ENCODE results near the gene DIS3L2.

The DIS3L2 gene

DNA sequence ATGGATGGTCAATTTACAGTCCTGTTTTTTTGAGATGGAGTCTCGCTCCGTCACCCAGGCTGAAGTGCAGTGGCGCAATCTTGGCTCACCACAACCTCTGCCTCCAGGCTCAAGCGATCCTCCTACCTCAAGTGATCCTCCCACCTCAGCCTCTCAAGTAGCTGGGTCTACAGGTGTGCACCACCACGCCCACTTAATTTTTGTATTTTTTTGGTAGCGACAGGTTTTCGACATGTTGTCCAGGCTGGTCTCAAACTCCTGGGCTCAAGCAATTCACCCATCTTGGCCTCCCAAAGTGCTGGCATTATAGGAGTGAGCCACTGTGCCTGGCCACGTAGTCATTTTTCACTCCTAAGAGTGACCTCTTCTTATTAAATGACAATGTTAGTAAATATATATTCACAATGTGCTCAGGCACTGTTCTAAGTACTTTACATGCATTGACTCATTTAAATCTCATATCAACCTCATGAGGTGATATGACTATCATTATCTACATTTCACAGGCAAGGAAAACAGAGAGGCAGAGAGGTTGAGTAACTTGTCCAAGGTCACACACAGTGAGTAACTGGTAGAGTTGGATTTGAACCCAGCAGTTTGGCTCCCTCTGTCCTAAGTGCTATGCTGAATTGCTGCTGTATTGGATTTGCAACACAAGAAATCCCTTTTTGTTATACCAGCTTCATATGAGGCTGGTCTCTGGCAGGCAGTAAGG is 5.6 kb upstream of the DIS3L2 start:
- DNase-seq (ENCODE audit: low read depth), result no peak

DNA sequence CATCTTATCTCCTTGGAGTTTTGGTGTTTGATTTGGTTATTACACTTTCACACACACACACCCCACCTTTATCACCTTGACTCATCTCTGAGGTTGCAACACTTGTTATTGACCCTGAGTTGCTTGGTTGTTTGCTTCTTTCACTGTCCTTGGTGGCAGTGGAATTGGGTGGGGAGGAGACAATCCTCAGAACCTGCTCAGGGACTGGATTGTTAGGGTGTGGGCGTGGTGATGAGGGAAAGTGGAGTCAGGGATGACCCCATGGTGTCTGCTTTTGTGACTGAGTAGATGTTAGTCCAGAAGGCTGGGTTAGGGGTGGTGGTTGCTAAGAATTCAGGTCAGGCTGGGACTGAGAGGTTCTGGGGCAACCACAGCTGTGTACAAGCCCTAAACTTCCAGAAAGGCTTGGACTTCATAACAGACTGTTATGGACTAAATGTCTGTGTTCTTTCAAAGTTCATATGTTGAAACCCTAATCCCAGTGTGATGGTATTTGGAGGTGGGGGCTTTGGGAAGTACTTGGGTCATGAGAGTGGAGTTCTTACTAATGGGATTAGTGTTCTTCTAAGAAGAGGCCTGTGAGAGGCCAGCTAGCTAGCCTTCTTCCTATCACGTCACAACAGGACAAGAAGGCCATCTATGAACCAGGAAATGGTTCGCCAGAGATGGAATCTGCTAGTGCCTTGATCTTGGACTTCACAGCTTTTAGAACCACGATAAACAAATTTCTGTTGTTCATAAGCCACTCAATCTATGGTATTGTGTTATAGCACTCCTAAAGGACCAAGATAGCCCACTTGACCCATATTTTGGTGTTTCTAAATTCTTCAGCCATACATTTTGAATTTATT is 3.4 kb upstream of the DIS3L2 start:
- DNase-seq (ENCODE audit: low read depth), result no peak

DNA sequence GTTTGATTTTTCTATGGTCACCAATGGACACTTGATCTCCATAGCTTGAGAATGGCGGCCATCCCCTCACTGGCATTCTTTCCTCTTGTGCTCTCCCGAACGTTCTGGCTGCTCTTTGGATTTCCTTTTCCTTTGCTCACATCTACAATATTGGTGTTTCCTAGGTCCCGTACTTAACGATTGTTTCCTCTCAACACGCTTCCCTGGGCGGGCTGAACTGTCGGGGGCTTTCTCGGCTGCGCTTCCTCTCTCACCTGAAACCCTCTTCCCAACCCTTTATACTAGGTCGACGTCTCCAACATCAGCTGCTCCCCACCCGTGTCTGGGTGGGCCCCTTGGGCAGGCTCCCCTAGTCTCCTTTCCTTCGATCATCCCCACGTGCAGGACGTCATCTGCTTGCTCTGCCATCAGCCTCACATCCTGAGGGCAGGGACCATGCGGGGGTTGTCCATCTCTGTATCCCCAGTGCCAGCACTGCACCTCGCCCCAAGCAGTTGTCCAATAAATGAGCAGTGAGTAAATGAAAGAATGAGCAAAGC is 634 bp upstream of the DIS3L2 start:
- no peak for DNase-seq (ENCODE audit: low read depth)

DNA sequence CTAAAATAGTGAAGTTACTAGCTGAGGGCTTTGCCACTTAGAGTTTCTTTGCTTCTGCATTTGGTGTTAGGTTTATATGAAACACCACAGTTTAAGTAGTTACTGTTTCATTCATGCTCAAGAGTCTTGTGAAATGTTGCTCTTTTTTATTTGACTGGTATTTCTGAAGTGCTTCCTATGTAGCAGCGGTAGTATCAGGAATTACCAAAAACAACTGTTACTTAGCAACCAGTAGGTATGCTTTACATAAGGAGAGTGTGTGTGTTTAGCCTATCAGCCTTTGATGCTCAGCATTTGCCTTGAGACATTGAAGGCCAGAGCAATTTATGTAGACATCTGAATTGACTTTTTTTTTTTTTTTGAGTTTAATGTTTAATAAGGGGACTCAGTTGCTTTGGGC is 3.6 kb downstream of the DIS3L2 start:
- no peak for DNase-seq (ENCODE audit: low read depth)

DNA sequence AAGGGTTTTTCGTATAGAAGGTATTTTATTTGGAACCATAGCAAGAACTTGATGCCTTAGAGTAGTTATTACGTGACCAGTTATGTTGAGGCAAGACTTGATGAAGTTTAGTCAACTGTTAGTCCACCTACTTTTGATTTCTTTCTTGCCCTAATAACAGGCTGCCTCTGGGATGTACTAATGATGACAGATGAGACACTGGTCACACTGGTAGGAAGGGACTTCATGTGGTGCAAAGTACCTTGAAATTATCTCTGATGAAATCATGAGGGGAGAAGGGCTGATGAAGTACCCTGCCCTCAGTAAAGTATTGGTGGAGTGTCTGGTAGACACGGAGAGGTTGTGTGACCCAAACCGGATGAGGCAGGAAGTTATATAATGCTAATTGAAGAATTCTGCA is 5.4 kb downstream of the DIS3L2 start:
- DNase-seq (ENCODE audit: low read depth), result no peak

DNA sequence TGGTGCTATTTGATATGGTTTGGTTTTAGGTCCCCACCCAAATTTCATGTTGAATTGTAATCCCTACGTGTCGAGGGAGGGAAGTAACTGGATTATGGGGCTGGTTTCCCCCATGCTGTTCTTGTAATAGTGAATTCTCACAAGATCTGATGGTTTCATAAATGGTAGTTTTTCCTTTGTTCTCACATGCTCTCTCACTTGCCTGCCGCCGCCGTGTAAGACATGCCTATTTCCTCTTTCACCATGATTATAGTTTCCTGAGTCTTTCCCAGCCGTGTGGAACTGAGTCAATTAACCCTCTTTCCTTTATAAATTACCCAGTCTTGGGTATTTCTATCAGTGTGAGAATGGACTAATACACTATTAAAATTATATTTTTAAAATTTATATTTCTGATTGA is 7.3 kb downstream of the DIS3L2 start:
- DNase-seq (ENCODE audit: low read depth), result no peak

DNA sequence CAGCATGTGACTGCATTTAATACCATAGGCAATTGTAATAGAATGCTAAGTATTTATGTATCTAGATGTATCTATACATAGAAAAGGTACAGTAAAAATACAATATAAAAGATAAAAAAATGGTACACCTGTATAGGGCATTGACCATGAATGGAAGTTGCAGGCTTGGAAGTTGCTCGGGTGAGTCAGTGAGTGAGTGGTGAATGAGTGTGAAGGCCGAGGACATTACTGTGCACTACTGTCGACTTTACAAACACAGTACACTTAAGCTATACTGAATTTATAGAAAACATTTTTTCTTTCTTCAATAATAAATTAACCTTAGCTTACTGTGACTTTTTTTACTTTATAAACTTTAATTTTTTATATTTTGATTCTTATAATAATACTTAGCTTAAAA is 8.9 kb downstream of the DIS3L2 start:
- no peak for DNase-seq (ENCODE audit: low read depth)

DNA sequence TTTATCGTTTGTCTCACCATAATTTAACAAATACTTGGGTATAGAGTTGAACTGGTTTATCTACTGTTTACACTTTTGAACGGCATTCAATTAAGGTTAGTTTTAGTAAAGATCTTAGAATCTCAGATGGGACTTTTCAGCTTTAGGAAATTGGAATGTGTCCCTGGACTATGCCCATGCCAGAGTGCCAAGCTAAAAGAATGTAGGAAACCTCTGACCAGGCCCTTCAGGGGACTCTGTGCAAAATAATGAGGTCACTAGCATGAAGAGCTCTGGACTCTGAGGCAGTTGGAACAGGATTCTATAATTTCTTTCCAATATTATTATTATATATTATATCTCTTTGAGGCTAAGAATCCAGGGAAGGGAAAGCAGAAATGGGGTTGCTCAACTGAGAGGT is 13.5 kb downstream of the DIS3L2 start:
- DNase-seq (ENCODE audit: low read depth), result no peak

DNA sequence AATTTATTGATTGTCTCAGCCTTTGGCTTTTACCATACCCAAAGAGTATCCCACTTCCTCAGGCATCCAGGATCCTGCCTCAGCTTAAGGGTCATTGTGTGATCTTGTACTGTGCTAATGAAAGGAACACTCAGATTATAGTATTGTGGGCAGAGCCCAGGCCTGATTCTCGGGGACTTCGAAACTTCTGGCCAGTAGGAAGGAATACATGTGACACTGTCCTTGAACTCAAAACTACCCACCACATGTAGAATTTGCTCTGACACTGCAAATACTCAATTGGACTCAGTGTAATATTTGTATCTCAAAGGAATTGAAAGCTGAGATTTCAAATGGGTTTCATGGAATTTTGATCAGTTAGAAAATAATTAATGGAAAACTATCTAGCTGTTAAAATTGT is 15.9 kb downstream of the DIS3L2 start:
- DNase-seq (ENCODE audit: low read depth), result no peak

DNA sequence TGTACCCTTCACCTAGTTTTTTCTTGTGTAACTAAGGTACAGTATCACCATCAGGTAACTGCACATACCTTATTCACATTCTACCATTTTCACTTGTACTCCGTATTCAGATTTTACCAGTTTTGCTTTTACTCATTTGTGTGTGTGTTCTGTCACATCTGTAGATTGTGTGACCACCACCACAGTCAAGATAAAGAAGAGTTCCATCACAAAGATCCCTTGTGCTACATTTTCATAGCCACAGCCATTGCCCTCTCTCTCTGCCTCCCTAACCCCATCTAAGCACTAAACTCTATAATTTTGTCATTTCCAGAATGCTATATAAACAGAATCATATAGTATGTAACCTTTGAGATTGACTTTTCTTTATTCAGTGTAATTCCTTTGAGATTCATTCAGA is 23.5 kb downstream of the DIS3L2 start:
- DNase-seq (ENCODE audit: low read depth), result no peak

DNA sequence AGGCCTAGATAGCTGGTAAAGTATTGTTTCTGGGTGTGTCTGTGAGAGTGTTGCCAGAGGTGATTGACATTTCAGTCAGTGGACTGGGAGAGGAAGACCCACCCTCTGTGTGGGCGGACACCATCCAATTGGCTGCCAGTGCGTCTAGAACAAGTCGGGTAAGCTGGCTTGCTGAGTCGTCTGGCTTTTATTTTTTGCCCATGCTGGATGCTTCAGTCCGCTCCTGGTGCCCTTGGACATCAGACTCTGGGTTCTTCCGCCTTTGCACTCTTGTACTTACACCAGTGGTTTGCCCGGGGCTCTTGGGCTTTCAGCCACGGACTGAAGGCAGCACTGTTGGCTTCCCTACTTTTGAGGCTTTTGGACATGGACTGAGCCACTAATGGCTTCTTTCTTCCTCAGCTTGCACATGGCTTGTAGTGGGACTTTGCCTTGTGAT is 24.3 kb downstream of the DIS3L2 start:
- DNase-seq (ENCODE audit: low read depth), result no peak

DNA sequence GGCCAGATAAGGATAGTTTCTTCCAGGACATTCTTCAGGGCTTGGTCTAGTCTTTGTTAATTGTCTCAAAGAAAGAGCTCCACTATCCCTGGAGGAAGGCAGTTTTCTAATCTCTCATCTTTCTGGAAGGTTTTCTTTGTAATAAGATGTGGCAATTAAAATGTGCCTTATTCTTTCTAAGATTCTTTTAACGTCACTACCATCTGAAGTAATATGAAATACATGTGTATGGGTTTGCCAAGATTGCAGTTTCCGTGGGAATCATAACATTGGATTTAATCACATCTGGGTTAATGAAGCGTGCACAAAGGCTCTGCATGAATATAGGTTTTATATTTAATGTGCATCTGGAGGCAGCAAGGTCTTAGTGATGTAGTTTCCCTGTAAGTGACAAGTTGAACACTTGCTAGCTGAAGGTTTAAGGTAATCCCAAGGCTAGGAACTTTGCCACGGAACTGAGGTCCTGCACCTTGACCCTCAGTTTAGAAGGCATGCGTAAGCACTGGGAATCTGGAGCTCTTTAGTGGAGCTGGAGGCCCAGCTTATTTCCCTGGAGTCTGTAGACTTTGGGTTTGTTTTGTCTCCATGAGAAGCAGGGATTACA is 25.7 kb downstream of the DIS3L2 start:
- no peak for DNase-seq (ENCODE audit: low read depth)

DNA sequence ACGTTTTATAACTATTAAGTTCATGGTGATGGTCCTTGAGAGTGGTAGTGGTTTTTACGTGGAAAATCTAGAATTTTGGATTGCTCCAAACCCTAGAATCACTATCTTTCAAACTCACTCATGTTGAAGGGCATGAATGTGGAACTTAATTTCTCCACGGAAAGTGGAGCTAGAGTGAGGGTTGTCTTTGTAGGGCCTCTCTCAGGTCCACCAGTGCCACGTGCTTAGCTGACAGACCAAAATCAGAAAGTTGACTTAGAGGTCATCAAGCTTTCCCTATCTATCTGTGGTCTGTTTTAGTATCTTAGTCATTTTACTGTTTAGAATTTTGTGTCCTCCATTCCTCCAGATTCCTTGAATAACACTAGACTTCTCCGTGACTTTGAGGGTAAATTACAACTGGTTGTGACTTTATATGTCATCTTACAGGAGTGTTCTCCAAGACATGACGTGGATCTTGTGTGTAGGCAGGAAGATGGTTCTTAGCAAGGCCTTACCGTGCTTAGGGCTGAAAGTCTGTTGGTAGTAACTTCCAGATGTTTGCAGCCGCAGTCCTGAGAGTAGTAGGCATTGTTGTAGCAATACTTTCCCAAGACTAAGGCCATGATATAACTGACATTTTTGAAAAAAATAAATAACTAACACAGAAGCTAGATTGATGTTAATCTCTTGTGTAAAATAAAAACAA is 26.8 kb downstream of the DIS3L2 start:
- DNase-seq (ENCODE audit: low read depth), result no peak

DNA sequence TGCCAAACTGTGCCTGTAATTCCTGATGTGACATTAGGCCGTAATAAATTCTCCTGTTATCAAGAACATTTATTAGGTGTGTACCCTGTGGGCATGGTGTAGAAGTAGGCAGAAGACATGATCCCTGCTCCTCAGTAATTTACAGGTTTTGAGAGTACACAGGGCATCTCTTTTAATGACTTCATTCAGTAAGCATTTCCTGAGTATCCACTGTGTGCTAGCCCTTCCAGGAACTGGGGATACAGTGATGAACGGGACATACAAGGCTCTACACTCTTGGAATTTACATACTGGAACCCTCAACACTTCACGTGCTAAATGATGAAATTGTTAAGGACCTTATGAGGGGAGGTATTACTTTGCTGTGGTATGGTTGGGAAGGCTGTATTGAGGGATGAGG is 30.2 kb downstream of the DIS3L2 start:
- no peak for DNase-seq (ENCODE audit: low read depth)

DNA sequence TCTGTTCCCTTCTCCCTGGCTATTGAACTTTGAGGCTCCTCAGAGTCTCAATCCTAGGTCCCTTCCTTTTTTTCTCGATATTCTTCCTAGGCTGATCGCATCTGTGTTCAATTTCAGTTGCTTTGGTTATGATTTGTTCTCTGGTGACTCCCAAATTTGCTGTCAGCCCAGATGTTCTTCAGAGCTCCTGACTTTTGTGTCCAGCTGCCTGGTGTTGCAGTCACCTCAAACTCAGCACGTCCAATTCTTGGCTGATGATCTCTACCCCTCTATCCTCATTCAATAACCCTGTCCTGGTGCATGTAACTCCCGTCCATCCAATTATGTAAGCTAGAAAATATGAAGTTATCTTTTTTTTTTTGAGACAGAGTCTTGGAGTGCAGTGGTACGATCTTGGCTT is 31.4 kb downstream of the DIS3L2 start:
- no peak for DNase-seq (ENCODE audit: low read depth)

DNA sequence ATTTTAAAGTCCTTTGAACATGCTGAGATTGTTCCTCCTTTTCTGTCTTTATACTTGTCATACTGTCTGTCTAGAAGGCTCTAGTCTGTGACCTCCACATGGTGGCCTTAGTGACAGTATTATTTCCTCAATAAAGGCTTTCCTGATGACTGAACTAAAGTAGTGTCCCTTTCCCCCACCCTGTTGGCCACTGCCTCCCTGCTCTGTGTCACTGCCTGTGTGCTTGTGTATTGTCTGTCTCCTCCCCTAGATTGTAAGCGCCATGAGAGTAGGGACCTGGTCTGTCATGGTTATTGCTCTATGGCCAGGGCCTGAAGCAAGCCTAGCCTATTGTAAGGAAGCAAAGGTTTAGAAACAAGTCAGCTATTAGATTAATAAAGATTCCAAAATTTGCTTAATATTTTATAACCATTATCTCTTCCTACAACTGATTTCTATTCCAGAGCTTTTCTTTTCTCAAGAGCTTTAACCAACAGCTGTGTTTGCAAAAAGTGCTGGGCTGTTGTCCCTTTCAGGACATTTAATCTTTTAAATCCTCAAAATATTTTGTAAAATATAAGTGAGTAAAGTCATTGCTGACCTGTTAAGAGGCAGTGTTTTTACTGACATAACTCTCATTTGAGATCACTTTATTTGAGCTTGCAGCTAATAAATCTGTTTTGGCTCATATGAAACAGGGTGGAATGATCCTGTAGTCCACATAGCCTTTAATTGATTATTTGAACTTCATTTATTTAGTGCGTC is 35.5 kb downstream of the DIS3L2 start:
- no peak for DNase-seq (ENCODE audit: low read depth)

DNA sequence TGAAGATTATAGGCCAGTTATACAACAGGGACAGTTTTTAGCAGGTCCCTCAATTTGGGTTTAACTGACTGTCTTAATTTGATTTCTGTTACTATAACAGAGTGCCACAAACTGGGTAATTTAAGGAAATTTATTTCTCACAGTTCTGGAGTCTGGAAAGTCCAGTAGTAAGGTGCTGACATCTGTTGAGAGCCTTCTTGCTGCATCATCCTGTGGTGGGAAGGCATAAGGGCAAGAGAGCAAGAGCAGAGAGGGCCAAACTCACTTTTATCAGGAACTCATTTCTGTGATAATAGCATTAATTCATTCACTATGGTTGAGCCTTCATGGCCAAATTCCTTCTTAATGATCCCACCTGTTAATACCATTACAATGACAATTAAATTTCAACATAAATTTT is 36.5 kb downstream of the DIS3L2 start:
- no peak for DNase-seq (ENCODE audit: low read depth)

DNA sequence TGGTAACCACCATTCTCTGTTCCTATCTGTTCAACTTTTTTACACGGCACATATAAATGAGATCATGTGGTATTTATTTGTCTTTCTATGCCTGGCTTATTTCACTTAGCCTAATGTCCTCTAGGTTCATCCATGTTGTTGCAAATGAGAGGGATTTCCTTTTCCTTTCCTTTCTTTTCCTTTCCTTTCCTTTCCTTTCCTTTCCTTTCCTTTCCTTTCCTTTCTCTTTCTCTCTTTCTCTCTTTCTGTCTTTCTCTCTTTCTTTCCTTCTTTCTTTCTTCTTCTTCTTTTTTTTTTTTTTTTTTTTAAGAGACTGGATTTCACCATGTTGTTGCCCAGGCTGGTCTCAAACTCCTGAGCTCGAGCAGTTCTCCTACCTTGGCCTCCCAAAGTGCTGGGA is 38.9 kb downstream of the DIS3L2 start:
- DNase-seq (ENCODE audit: low read depth), result no peak

DNA sequence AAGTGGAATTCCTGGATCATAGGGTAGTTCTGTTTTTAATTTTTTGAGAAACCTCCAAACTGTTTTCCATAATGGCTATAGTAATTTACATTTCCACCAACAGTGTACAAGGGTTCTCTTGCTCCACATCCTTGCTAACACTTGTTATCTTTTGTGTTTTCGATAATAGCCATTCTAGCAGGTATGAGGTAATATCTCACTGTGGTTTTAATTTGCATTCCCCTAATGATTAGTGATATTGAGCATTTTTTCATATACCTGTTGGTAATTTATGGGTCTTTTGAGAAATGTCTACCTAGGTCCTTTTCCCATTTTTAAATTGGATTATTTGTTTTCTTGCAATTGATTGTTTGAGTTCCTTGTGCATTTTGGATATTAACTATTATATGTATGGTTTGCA is 39.6 kb downstream of the DIS3L2 start:
- no peak for DNase-seq (ENCODE audit: low read depth)

DNA sequence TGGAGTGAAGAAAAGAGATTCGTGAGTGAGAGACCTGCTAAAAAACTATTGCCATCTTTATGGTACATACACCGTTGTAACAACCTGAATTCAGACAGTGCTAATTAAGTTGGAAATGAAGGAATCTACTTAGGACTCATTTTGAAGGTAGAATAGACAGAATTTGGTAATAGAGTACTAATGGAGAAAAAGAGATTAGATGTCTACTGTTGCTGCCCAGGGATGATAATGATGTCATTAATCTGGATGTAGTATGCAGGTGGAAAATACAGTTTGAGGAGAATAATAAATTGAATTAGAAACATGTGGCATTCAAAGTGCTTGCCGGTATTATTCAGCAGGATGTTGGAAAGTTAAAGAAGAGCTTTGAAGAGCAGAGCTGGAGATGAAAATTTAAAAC is 44.7 kb downstream of the DIS3L2 start:
- no peak for DNase-seq (ENCODE audit: low read depth)

DNA sequence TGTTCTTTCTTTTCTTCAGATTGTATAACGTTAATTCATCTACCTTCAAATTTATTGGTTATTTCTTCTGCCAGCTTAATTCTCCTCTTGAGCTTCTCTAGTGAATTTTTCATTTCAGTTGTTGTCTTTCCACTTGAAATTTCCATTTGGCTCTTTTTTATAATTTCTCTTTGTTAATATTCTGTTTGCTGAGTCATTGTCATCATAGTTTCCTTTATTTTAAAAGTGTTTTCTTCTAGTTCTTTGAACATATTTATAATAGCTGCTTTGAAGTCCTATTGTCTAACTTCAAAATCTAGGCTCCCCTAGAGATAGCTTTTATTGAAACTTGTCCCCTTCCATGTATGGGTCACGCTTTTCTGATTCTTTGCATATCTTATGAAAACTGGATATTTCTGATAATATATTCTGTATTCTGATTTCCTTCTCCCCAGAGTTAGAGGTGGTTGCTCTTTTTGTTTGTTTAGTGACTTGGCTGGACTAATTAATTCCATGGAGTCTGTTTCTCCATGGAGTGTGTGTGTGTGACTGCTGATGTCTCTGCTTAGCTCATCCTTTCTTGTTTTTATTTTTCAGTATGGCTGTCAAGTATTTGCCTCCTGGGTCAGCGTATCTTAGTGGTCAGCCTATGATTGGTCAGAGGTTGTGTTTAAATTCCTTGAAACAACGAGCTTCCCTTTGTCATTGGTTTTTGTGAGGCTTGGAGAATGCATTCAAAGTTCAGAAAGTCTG is 47.6 kb downstream of the DIS3L2 start:
- DNase-seq (ENCODE audit: low read depth), result no peak
